ENCODE data around the gene GJA1. TPM values are rescaled to one million over a fixed set of nuclear protein-coding genes. Genes with fewer than 3 reads are reported as not detected.
"Not testable (repeated sequence)": the region's sequence is repeated elsewhere in the genome, so short reads cannot be mapped to it uniquely, and the experiment has no call there.

The GJA1 gene
- polyA plus RNA-seq, 2 donors = 21.5 to 76.7 TPM

- not testable (repeated sequence) for H3K27ac ChIP-seq (ENCODE audit: low read depth in 2 of 2, low read length in 1 of 2); H3K4me3 ChIP-seq (ENCODE audit: low read depth in 1 of 2, low read length in 2 of 2); H3K4me1 ChIP-seq (ENCODE audit: control insufficient read depth in 2 of 2, insufficient read depth in 2 of 2, low read length in 1 of 2); H3K27me3 ChIP-seq (ENCODE audit: control insufficient read depth in 1 of 2, insufficient read depth in 2 of 2, low read length in 2 of 2); H3K9me3 ChIP-seq (ENCODE audit: control insufficient read depth in 2 of 2, insufficient read depth in 1 of 2, low read depth in 1 of 2, low read length in 1 of 2)
- 92 to 93% methylated on average over 7 of the region's 7 CpGs for WGBS, 2 donors
- H3K36me3 ChIP-seq (ENCODE audit: control insufficient read depth in 2 of 2, insufficient read depth in 2 of 2, low read length in 1 of 2) = peaks cover 0 to 12% of the 10 kb centered on the region in 2 donors
Measured at GRCh38 chr6:121447746-121448145, 12.3 kb downstream of the GJA1 start.

- H3K36me3 ChIP-seq (ENCODE audit: control insufficient read depth in 2 of 2, insufficient read depth in 2 of 2, low read length in 1 of 2) = peaks cover 0 to 12% of the 10 kb centered on the region in 2 donors
- not testable (repeated sequence) for H3K27ac ChIP-seq (ENCODE audit: low read depth in 2 of 2, low read length in 1 of 2); H3K27me3 ChIP-seq (ENCODE audit: control insufficient read depth in 1 of 2, insufficient read depth in 2 of 2, low read length in 2 of 2); H3K4me3 ChIP-seq (ENCODE audit: low read depth in 1 of 2, low read length in 2 of 2); H3K9me3 ChIP-seq (ENCODE audit: control insufficient read depth in 2 of 2, insufficient read depth in 1 of 2, low read depth in 1 of 2, low read length in 1 of 2); H3K4me1 ChIP-seq (ENCODE audit: control insufficient read depth in 2 of 2, insufficient read depth in 2 of 2, low read length in 1 of 2)
- WGBS, 2 donors = 80 to 83% methylated on average over 2 of the region's 2 CpGs
Measured at GRCh38 chr6:121448528-121448927, 13.1 kb downstream of the GJA1 start.

- Histone ChIP-seq H3K9me3 (ENCODE audit: control insufficient read depth in 2 of 2, insufficient read depth in 1 of 2, low read depth in 1 of 2, low read length in 1 of 2) (no peaks in the 10 kb centered on the region), H3K27ac (ENCODE audit: low read depth in 2 of 2, low read length in 1 of 2) (no peak overlapping the region), H3K4me1 (ENCODE audit: control insufficient read depth in 2 of 2, insufficient read depth in 2 of 2, low read length in 1 of 2) (no peaks in the 10 kb centered on the region), H3K4me3 (ENCODE audit: low read depth in 1 of 2, low read length in 2 of 2) (no peak overlapping the region), H3K27me3 (ENCODE audit: control insufficient read depth in 1 of 2, insufficient read depth in 2 of 2, low read length in 2 of 2) (no peaks in the 10 kb centered on the region), H3K36me3 (ENCODE audit: control insufficient read depth in 2 of 2, insufficient read depth in 2 of 2, low read length in 1 of 2) (peaks cover 0 to 12% of the 10 kb centered on the region in 2 donors)
- 62 to 74% methylated on average over 1 of the region's 1 CpG for whole genome bisulfite sequencing, 2 donors
Measured at GRCh38 chr6:121449331-121449730, 13.9 kb downstream of the GJA1 start.

- Histone ChIP-seq H3K4me1 (ENCODE audit: control insufficient read depth in 2 of 2, insufficient read depth in 2 of 2, low read length in 1 of 2) (no peaks in the 10 kb centered on the region), H3K4me3 (ENCODE audit: low read depth in 1 of 2, low read length in 2 of 2) (no peak overlapping the region), H3K27ac (ENCODE audit: low read depth in 2 of 2, low read length in 1 of 2) (no peak overlapping the region), H3K36me3 (ENCODE audit: control insufficient read depth in 2 of 2, insufficient read depth in 2 of 2, low read length in 1 of 2) (peaks cover 0 to 12% of the 10 kb centered on the region in 2 donors), H3K27me3 (ENCODE audit: control insufficient read depth in 1 of 2, insufficient read depth in 2 of 2, low read length in 2 of 2) (no peaks in the 10 kb centered on the region), H3K9me3 (ENCODE audit: control insufficient read depth in 2 of 2, insufficient read depth in 1 of 2, low read depth in 1 of 2, low read length in 1 of 2) (no peaks in the 10 kb centered on the region)
- 95% methylated on average over 11 of the region's 11 CpGs for WGBS, 2 donors
Measured at GRCh38 chr6:121450242-121450641, 14.8 kb downstream of the GJA1 start.

GRCh38 chr6:121451250-121451649, 15.8 kb downstream of the GJA1 start:
- Histone ChIP-seq H3K4me3 (ENCODE audit: low read depth in 1 of 2, low read length in 2 of 2) (no peak overlapping the region), H3K4me1 (ENCODE audit: control insufficient read depth in 2 of 2, insufficient read depth in 2 of 2, low read length in 1 of 2) (no peaks in the 10 kb centered on the region), H3K9me3 (ENCODE audit: control insufficient read depth in 2 of 2, insufficient read depth in 1 of 2, low read depth in 1 of 2, low read length in 1 of 2) (no peaks in the 10 kb centered on the region), H3K36me3 (ENCODE audit: control insufficient read depth in 2 of 2, insufficient read depth in 2 of 2, low read length in 1 of 2) (peaks cover 0 to 12% of the 10 kb centered on the region in 2 donors), H3K27me3 (ENCODE audit: control insufficient read depth in 1 of 2, insufficient read depth in 2 of 2, low read length in 2 of 2) (no peaks in the 10 kb centered on the region), H3K27ac (ENCODE audit: low read depth in 2 of 2, low read length in 1 of 2) (no peak overlapping the region)

GRCh38 chr6:121453191-121453590, 17.7 kb downstream of the GJA1 start:
- H3K27ac ChIP-seq (ENCODE audit: low read depth in 2 of 2, low read length in 1 of 2) = no peak overlapping the region
- WGBS, 2 donors = 84 to 89% methylated on average over 5 of the region's 5 CpGs
- H3K36me3 ChIP-seq (ENCODE audit: control insufficient read depth in 2 of 2, insufficient read depth in 2 of 2, low read length in 1 of 2) = no peaks in the 10 kb centered on the region
- no peaks in the 10 kb centered on the region for H3K27me3 ChIP-seq (ENCODE audit: control insufficient read depth in 1 of 2, insufficient read depth in 2 of 2, low read length in 2 of 2)
- H3K9me3 ChIP-seq (ENCODE audit: control insufficient read depth in 2 of 2, insufficient read depth in 1 of 2, low read depth in 1 of 2, low read length in 1 of 2) = no peaks in the 10 kb centered on the region
- H3K4me3 ChIP-seq (ENCODE audit: low read depth in 1 of 2, low read length in 2 of 2) = no peak overlapping the region
- H3K4me1 ChIP-seq (ENCODE audit: control insufficient read depth in 2 of 2, insufficient read depth in 2 of 2, low read length in 1 of 2) = no peaks in the 10 kb centered on the region

GRCh38 chr6:121460170-121460569, 24.7 kb downstream of the GJA1 start:
- H3K9me3 ChIP-seq (ENCODE audit: control insufficient read depth in 2 of 2, insufficient read depth in 1 of 2, low read depth in 1 of 2, low read length in 1 of 2) = no peaks in the 10 kb centered on the region
- H3K27me3 ChIP-seq (ENCODE audit: control insufficient read depth in 1 of 2, insufficient read depth in 2 of 2, low read length in 2 of 2) = no peaks in the 10 kb centered on the region
- H3K4me1 ChIP-seq (ENCODE audit: control insufficient read depth in 2 of 2, insufficient read depth in 2 of 2, low read length in 1 of 2) = no peaks in the 10 kb centered on the region
- WGBS, 2 donors = 47 to 60% methylated on average over 2 of the region's 2 CpGs
- H3K36me3 ChIP-seq (ENCODE audit: control insufficient read depth in 2 of 2, insufficient read depth in 2 of 2, low read length in 1 of 2) = no peaks in the 10 kb centered on the region
- H3K4me3 ChIP-seq (ENCODE audit: low read depth in 1 of 2, low read length in 2 of 2) = no peak overlapping the region
- no peak overlapping the region for H3K27ac ChIP-seq (ENCODE audit: low read depth in 2 of 2, low read length in 1 of 2)

GRCh38 chr6:121463087-121463486, 27.6 kb downstream of the GJA1 start:
- H3K27me3 ChIP-seq (ENCODE audit: control insufficient read depth in 1 of 2, insufficient read depth in 2 of 2, low read length in 2 of 2) = no peaks in the 10 kb centered on the region
- H3K27ac ChIP-seq (ENCODE audit: low read depth in 2 of 2, low read length in 1 of 2) = no peak overlapping the region
- no peaks in the 10 kb centered on the region for H3K9me3 ChIP-seq (ENCODE audit: control insufficient read depth in 2 of 2, insufficient read depth in 1 of 2, low read depth in 1 of 2, low read length in 1 of 2)
- 85 to 89% methylated on average over 3 of the region's 3 CpGs for whole genome bisulfite sequencing, 2 donors
- no peaks in the 10 kb centered on the region for H3K36me3 ChIP-seq (ENCODE audit: control insufficient read depth in 2 of 2, insufficient read depth in 2 of 2, low read length in 1 of 2)
- H3K4me3 ChIP-seq (ENCODE audit: low read depth in 1 of 2, low read length in 2 of 2) = no peak overlapping the region
- no peaks in the 10 kb centered on the region for H3K4me1 ChIP-seq (ENCODE audit: control insufficient read depth in 2 of 2, insufficient read depth in 2 of 2, low read length in 1 of 2)

- no peak overlapping the region for H3K27ac ChIP-seq (ENCODE audit: low read depth in 2 of 2, low read length in 1 of 2)
- H3K4me1 ChIP-seq (ENCODE audit: control insufficient read depth in 2 of 2, insufficient read depth in 2 of 2, low read length in 1 of 2) = no peaks in the 10 kb centered on the region
- 90 to 94% methylated on average over 6 of the region's 6 CpGs for WGBS, 2 donors
- no peaks in the 10 kb centered on the region for H3K9me3 ChIP-seq (ENCODE audit: control insufficient read depth in 2 of 2, insufficient read depth in 1 of 2, low read depth in 1 of 2, low read length in 1 of 2)
- no peaks in the 10 kb centered on the region for H3K27me3 ChIP-seq (ENCODE audit: control insufficient read depth in 1 of 2, insufficient read depth in 2 of 2, low read length in 2 of 2)
- no peaks in the 10 kb centered on the region for H3K36me3 ChIP-seq (ENCODE audit: control insufficient read depth in 2 of 2, insufficient read depth in 2 of 2, low read length in 1 of 2)
- H3K4me3 ChIP-seq (ENCODE audit: low read depth in 1 of 2, low read length in 2 of 2) = no peak overlapping the region
Measured at GRCh38 chr6:121465101-121465500, 29.7 kb downstream of the GJA1 start.

GRCh38 chr6:121479486-121480098, 44.1 kb downstream of the GJA1 start:
- Histone ChIP-seq H3K27me3 (ENCODE audit: control insufficient read depth in 1 of 2, insufficient read depth in 2 of 2, low read length in 2 of 2) (no peaks in the 10 kb centered on the region), H3K4me3 (ENCODE audit: low read depth in 1 of 2, low read length in 2 of 2) (no peak overlapping the region), H3K4me1 (ENCODE audit: control insufficient read depth in 2 of 2, insufficient read depth in 2 of 2, low read length in 1 of 2) (no peaks in the 10 kb centered on the region), H3K9me3 (ENCODE audit: control insufficient read depth in 2 of 2, insufficient read depth in 1 of 2, low read depth in 1 of 2, low read length in 1 of 2) (no peaks in the 10 kb centered on the region), H3K27ac (ENCODE audit: low read depth in 2 of 2, low read length in 1 of 2) (no peak overlapping the region), H3K36me3 (ENCODE audit: control insufficient read depth in 2 of 2, insufficient read depth in 2 of 2, low read length in 1 of 2) (no peaks in the 10 kb centered on the region)
- WGBS, 2 donors = 93 to 95% methylated on average over 21 of the region's 21 CpGs

All from esophagus (tissue), 2 donors.